Colonic mucosa (tissue), 4 donors: ENCODE data around the gene CFAP251. TPM values are rescaled to one million over a fixed set of nuclear protein-coding genes. Genes with fewer than 3 reads are reported as not detected.
"Not testable (repeated sequence)": the region's sequence is repeated elsewhere in the genome, so short reads cannot be mapped to it uniquely, and the experiment has no call there.

Experiments used
- DNase-seq: peaks from one replicate; pipeline ENCODE4 v3.0.0-alpha.2; 2020
- H3K27ac ChIP-seq: fragments of 200-600 bp; one replicate; pipeline ENCODE4 v1.8.0; 2021
- H3K27me3 ChIP-seq: fragments of 200-600 bp; one replicate; pipeline ENCODE4 v1.8.0; 2021
- H3K36me3 ChIP-seq: fragments of 200-600 bp; one replicate; pipeline ENCODE4 v1.8.0; 2021
- H3K4me1 ChIP-seq: fragments of 200-600 bp; one replicate; pipeline ENCODE4 v1.8.0; 2021; ENCODE audit warnings: mild to moderate bottlenecking
- H3K4me3 ChIP-seq: fragments of 200-600 bp; one replicate; pipeline ENCODE4 v1.8.0; 2021
- H3K9ac ChIP-seq, 2 donors: one replicate each; pipeline ENCODE4 v1.7.0; 2013; ENCODE audit warnings: control low read depth in 2 of 2, low read depth in 2 of 2, low read length in 2 of 2
- H3K9me3 ChIP-seq: fragments of 200-600 bp; one replicate; pipeline ENCODE4 v1.8.0; 2021
- CTCF ChIP-seq: fragments of 200-600 bp; IDR thresholded peaks from one replicate; pipeline ENCODE4 v1.8.0; 2022; ENCODE audit warnings: antibody characterized with exemption, mild to moderate bottlenecking
- intact Hi-C: fragments of 100-400 bp; cut with DNase I; formaldehyde crosslinking; loops from one replicate; pipeline ENCODE4 v1.14.1; 2022
- total RNA-seq, 2 donors: library from RNA; stranded (reverse); fragmentation: NEBNext Ultra II Directional in 1 of 2; extraction: Animal tissue kit (Norgen Biotek cat#: 25700) in 1 of 2; gene quantifications; one replicate each; pipeline ENCODE4 v1.2.1, GENCODE V29; 2021
- donor health status: healthy.
- donor health status: DM: no; HTN: no; CAD: no.
- donor health status: DM: no; HTN: no; CAD: no.

Gene CFAP251
- total RNA-seq, 2 donors from 2014 or later = 0.64 to 0.93 TPM

GRCh38 chr12:121888478-121889273, 29.7 kb upstream of the CFAP251 start, which contains the start of gene PSMD9:
PSMD9 (plus strand) TSS chr12:121888790; CDS start chr12:121888857, 67 bp downstream.
- DNase-seq = peak; percentile 99
- peak within 1 kb of the TSS; percentile 98 for H3K27ac ChIP-seq
- peaks cover 4% of the 10 kb centered on the region for H3K4me1 ChIP-seq
- H3K9me3 ChIP-seq = no peaks in the 10 kb centered on the region
- intact Hi-C loops = loop anchor here (2.0 to 5.0 kb wide), 2 partner anchors 76 to 96 kb away; partner anchors contain the start of gene RHOF
- H3K27me3 ChIP-seq = no peaks in the 10 kb centered on the region
- peak within 1 kb of the TSS; percentile 79 to 95 for H3K9ac ChIP-seq
- TF ChIP-seq CTCF = peak; percentile 48
- H3K4me3 ChIP-seq = peak within 1 kb of the TSS; percentile 91
- no peaks in the 10 kb centered on the region for H3K36me3 ChIP-seq

GRCh38 chr12:121889274-121889624, 29.1 kb upstream of the CFAP251 start:
- Histone ChIP-seq H3K9ac (peak overlapping the region; percentile 79 to 95), H3K27ac (peak overlapping the region; percentile 98), H3K36me3 (no peaks in the 10 kb centered on the region), H3K4me3 (peak overlapping the region; percentile 91), H3K27me3 (no peaks in the 10 kb centered on the region), H3K4me1 (peaks cover 4% of the 10 kb centered on the region), H3K9me3 (no peaks in the 10 kb centered on the region)
- no peak for TF ChIP-seq CTCF
- intact Hi-C loops = loop anchor here (2.0 to 5.0 kb wide), 2 partner anchors 76 to 97 kb away; partner anchors contain the start of gene RHOF
- DNase-seq = no peak

- intact Hi-C loops = loop anchor here (2.0 to 5.0 kb wide), 2 partner anchors 77 to 97 kb away; partner anchors contain the start of gene RHOF
- H3K36me3 ChIP-seq, H3K9me3 ChIP-seq, H3K27me3 ChIP-seq, DNase-seq, H3K4me1 ChIP-seq: not testable (repeated sequence)
- Histone ChIP-seq H3K9ac (peak overlapping the region; percentile 79 to 95), H3K27ac (peak overlapping the region; percentile 98), H3K4me3 (peak overlapping the region; percentile 91)
Observed at GRCh38 chr12:121889661-121890060, 28.7 kb upstream of the CFAP251 start.

GRCh38 chr12:121892673-121893561, 25.5 kb upstream of the CFAP251 start:
- no peak for DNase-seq
- intact Hi-C loops = no loop called here
- H3K27ac ChIP-seq = no peak overlapping the region
- no peak overlapping the region for H3K9ac ChIP-seq
- no peak for TF ChIP-seq CTCF
- H3K36me3 ChIP-seq = no peaks in the 10 kb centered on the region
- no peaks in the 10 kb centered on the region for H3K27me3 ChIP-seq
- no peaks in the 10 kb centered on the region for H3K9me3 ChIP-seq
- no peak overlapping the region for H3K4me3 ChIP-seq
- H3K4me1 ChIP-seq = peaks cover 4% of the 10 kb centered on the region

- no peaks in the 10 kb centered on the region for H3K9me3 ChIP-seq
- H3K9ac ChIP-seq = no peak overlapping the region
- no peak for TF ChIP-seq CTCF
- H3K36me3 ChIP-seq = no peaks in the 10 kb centered on the region
- no peaks in the 10 kb centered on the region for H3K27me3 ChIP-seq
- intact Hi-C loops = no loop called here
- H3K27ac ChIP-seq = peak overlapping the region; percentile 3
- DNase-seq = peak; percentile 42
- H3K4me1 ChIP-seq = peaks cover 4% of the 10 kb centered on the region
- H3K4me3 ChIP-seq = no peak overlapping the region
Observed at GRCh38 chr12:121893961-121894460, 24.4 kb upstream of the CFAP251 start.
